WTC11 (cell line): Measurements from ENCODE around the gene ASTN1.

Source experiments
- ATF1 ChIP-seq: sonication (generic); formaldehyde crosslinking; IDR thresholded peaks from 2 replicates; pipeline ENCODE4 v1.8.1; 2023; ENCODE audit warnings: mild to moderate bottlenecking, moderate library complexity, missing genetic modification reagents
- ESRRA ChIP-seq: sonication (generic); formaldehyde crosslinking; IDR thresholded peaks from 2 replicates; pipeline ENCODE4 v1.8.1; 2022; ENCODE audit warnings: mild to moderate bottlenecking, missing genetic modification reagents, borderline replicate concordance
- FOXK1 ChIP-seq: sonication (generic); formaldehyde crosslinking; IDR thresholded peaks from 2 replicates; pipeline ENCODE4 v1.8.0; 2022; ENCODE audit warnings: mild to moderate bottlenecking, moderate library complexity, missing genetic modification reagents
- GABPB1 ChIP-seq: sonication (generic); formaldehyde crosslinking; IDR thresholded peaks from 2 replicates; pipeline ENCODE4 v1.8.1; 2023; ENCODE audit warnings: mild to moderate bottlenecking, missing genetic modification reagents
- KAT7 ChIP-seq: sonication (generic); formaldehyde crosslinking; IDR thresholded peaks from 2 replicates; pipeline ENCODE4 v1.8.1; 2023; ENCODE audit warnings: missing genetic modification reagents, mild to moderate bottlenecking, borderline replicate concordance
- SP1 ChIP-seq: sonication (generic); formaldehyde crosslinking; conservative IDR thresholded peaks from 2 replicates; pipeline ENCODE4 v1.8.1; 2022; ENCODE audit warnings: missing genetic modification reagents
- TP53 ChIP-seq: sonication (generic); formaldehyde crosslinking; IDR thresholded peaks from 2 replicates; pipeline ENCODE4 v1.8.1; 2023; ENCODE audit warnings: mild to moderate bottlenecking, missing genetic modification reagents
- ZNF416 ChIP-seq: fragments of 250-450 bp; sonication (Bioruptor Pico); IDR thresholded peaks from 2 replicates; pipeline ENCODE4 v1.9.0; 2021; ENCODE audit warnings: mild to moderate bottlenecking, inconsistent platforms
- TF ChIP-seq, protein P1 (sequence below): fragments of 200-600 bp; IDR thresholded peaks from 2 replicates; pipeline ENCODE4 v1.8.0; 2022; ENCODE audit warnings: antibody characterized with exemption
- TF ChIP-seq, protein P2 (sequence below): sonication (generic); formaldehyde crosslinking; IDR thresholded peaks from 2 replicates; pipeline ENCODE4 v1.8.0; 2022; ENCODE audit warnings: mild to moderate bottlenecking, missing genetic modification reagents
- TF ChIP-seq, protein P3 (sequence below): sonication (generic); formaldehyde crosslinking; IDR thresholded peaks from 2 replicates; pipeline ENCODE4 v1.8.0; 2022; ENCODE audit warnings: mild to moderate bottlenecking, missing genetic modification reagents
- TF ChIP-seq, protein P4 (sequence below): sonication (generic); formaldehyde crosslinking; IDR thresholded peaks from 2 replicates; pipeline ENCODE4 v1.8.1; 2023; ENCODE audit warnings: mild to moderate bottlenecking, missing genetic modification reagents, moderate library complexity
- TF ChIP-seq, protein P5 (sequence below): sonication (generic); formaldehyde crosslinking; IDR thresholded peaks from 2 replicates; pipeline ENCODE4 v1.8.0; 2022; ENCODE audit warnings: missing genetic modification reagents

DNA sequence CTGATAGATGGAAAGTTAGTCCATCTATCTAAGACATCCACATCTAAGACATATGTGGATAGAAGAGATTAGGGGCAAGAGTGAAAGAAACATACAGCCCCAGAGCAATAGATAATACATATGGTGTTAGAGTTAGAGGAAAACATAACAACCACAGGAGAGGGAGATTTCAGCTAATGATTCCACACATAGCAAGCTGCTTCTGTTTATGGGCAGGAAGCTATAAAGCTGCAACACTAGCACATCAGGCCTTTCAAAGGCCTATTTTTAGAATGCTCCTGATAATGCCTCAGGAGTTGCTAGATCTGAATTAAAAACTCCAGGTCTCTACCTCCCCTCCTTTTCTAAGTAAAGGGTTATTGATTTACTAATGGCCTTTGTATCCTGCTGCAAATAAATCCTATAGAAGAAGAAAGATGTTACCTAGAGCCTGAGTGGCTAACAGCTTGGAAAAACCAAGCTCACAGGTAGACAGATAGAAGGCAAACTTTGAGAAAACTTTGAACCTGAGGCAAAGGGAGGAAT is 42.4 kb upstream of the ASTN1 start:
- TF ChIP-seq, protein P1, sequence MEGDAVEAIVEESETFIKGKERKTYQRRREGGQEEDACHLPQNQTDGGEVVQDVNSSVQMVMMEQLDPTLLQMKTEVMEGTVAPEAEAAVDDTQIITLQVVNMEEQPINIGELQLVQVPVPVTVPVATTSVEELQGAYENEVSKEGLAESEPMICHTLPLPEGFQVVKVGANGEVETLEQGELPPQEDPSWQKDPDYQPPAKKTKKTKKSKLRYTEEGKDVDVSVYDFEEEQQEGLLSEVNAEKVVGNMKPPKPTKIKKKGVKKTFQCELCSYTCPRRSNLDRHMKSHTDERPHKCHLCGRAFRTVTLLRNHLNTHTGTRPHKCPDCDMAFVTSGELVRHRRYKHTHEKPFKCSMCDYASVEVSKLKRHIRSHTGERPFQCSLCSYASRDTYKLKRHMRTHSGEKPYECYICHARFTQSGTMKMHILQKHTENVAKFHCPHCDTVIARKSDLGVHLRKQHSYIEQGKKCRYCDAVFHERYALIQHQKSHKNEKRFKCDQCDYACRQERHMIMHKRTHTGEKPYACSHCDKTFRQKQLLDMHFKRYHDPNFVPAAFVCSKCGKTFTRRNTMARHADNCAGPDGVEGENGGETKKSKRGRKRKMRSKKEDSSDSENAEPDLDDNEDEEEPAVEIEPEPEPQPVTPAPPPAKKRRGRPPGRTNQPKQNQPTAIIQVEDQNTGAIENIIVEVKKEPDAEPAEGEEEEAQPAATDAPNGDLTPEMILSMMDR: no peak
- TF ChIP-seq ESRRA (CRISPR knock-in tag) (no peak), ZNF416 (CRISPR knock-in tag) (no peak), FOXK1 (CRISPR knock-in tag) (no peak), GABPB1 (CRISPR knock-in tag) (no peak), KAT7 (CRISPR knock-in tag) (no peak), TP53 (no peak), SP1 (CRISPR knock-in tag) (no peak), ATF1 (CRISPR knock-in tag) (no peak)
- TF ChIP-seq, protein P2, sequence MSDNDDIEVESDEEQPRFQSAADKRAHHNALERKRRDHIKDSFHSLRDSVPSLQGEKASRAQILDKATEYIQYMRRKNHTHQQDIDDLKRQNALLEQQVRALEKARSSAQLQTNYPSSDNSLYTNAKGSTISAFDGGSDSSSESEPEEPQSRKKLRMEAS (CRISPR knock-in tag): no peak
- TF ChIP-seq, protein P3, sequence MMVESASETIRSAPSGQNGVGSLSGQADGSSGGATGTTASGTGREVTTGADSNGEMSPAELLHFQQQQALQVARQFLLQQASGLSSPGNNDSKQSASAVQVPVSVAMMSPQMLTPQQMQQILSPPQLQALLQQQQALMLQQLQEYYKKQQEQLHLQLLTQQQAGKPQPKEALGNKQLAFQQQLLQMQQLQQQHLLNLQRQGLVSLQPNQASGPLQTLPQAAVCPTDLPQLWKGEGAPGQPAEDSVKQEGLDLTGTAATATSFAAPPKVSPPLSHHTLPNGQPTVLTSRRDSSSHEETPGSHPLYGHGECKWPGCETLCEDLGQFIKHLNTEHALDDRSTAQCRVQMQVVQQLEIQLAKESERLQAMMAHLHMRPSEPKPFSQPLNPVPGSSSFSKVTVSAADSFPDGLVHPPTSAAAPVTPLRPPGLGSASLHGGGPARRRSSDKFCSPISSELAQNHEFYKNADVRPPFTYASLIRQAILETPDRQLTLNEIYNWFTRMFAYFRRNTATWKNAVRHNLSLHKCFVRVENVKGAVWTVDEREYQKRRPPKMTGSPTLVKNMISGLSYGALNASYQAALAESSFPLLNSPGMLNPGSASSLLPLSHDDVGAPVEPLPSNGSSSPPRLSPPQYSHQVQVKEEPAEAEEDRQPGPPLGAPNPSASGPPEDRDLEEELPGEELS (CRISPR knock-in tag): no peak
- TF ChIP-seq, protein P4, sequence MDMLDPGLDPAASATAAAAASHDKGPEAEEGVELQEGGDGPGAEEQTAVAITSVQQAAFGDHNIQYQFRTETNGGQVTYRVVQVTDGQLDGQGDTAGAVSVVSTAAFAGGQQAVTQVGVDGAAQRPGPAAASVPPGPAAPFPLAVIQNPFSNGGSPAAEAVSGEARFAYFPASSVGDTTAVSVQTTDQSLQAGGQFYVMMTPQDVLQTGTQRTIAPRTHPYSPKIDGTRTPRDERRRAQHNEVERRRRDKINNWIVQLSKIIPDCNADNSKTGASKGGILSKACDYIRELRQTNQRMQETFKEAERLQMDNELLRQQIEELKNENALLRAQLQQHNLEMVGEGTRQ (CRISPR knock-in tag): no peak
- TF ChIP-seq, protein P5, sequence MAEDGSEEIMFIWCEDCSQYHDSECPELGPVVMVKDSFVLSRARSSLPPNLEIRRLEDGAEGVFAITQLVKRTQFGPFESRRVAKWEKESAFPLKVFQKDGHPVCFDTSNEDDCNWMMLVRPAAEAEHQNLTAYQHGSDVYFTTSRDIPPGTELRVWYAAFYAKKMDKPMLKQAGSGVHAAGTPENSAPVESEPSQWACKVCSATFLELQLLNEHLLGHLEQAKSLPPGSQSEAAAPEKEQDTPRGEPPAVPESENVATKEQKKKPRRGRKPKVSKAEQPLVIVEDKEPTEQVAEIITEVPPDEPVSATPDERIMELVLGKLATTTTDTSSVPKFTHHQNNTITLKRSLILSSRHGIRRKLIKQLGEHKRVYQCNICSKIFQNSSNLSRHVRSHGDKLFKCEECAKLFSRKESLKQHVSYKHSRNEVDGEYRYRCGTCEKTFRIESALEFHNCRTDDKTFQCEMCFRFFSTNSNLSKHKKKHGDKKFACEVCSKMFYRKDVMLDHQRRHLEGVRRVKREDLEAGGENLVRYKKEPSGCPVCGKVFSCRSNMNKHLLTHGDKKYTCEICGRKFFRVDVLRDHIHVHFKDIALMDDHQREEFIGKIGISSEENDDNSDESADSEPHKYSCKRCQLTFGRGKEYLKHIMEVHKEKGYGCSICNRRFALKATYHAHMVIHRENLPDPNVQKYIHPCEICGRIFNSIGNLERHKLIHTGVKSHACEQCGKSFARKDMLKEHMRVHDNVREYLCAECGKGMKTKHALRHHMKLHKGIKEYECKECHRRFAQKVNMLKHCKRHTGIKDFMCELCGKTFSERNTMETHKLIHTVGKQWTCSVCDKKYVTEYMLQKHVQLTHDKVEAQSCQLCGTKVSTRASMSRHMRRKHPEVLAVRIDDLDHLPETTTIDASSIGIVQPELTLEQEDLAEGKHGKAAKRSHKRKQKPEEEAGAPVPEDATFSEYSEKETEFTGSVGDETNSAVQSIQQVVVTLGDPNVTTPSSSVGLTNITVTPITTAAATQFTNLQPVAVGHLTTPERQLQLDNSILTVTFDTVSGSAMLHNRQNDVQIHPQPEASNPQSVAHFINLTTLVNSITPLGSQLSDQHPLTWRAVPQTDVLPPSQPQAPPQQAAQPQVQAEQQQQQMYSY (CRISPR knock-in tag): no peak
